Astrocyte of the cerebellum (primary cell): Measurements from ENCODE around the gene INPP5F.
"Not testable (repeated sequence)": the region's sequence is repeated elsewhere in the genome, so short reads cannot be mapped to it uniquely, and the experiment has no call there.

Experiments used
- DNase-seq: peaks from one replicate; pipeline ENCODE4 v3.0.0-alpha.2; 2011; ENCODE audit warnings: low read depth
- H3K4me3 ChIP-seq: 2 replicates; pipeline ENCODE4 v1.5.1; 2011; ENCODE audit warnings: mild to moderate bottlenecking, low read depth, low read length, moderate library complexity
- CTCF ChIP-seq: IDR thresholded peaks from 2 replicates; pipeline ENCODE4 v1.5.1; 2012; ENCODE audit warnings: low read length, low read depth, moderate library complexity, mild to moderate bottlenecking; ENCODE audit errors: missing control alignments
- in situ Hi-C: cut with HindIII; loops from 2 replicates; pipeline ENCODE4 v1.10.0; 2017; ENCODE audit warnings: low sequenced_read_pairs

The INPP5F gene

GRCh38 chr10:119781498-119781897, 55.6 kb downstream of the INPP5F start:
- DNase-seq, result no peak

GRCh38 chr10:119782981-119783664, 57.3 kb downstream of the INPP5F start:
- in situ Hi-C loops, result no loop called here
- no peak for TF ChIP-seq CTCF
- no peak overlapping the region for H3K4me3 ChIP-seq
- DNase-seq, result no peak

More at GRCh38 chr10:119781498-119781897, 55.6 kb downstream of the INPP5F start:
- no peak overlapping the region for H3K4me3 ChIP-seq
- in situ Hi-C loops, result no loop called here
- no peak for TF ChIP-seq CTCF

GRCh38 chr10:119783665-119784027, 57.8 kb downstream of the INPP5F start:
- no peak for DNase-seq
- TF ChIP-seq CTCF, result no peak
- in situ Hi-C loops, result no loop called here
- no peak overlapping the region for H3K4me3 ChIP-seq

- in situ Hi-C loops, result no loop called here
- DNase-seq, result no peak
- H3K4me3 ChIP-seq, result no peak overlapping the region
- no peak for TF ChIP-seq CTCF
Measured at GRCh38 chr10:119784340-119785067, 58.7 kb downstream of the INPP5F start.

GRCh38 chr10:119786117-119786769, 60.4 kb downstream of the INPP5F start:
- in situ Hi-C loops, result no loop called here
- TF ChIP-seq CTCF, result no peak
- peak; percentile 84 for DNase-seq
- no peak overlapping the region for H3K4me3 ChIP-seq

- DNase-seq, H3K4me3 ChIP-seq, in situ Hi-C loops: not testable (repeated sequence)
Measured at GRCh38 chr10:119795101-119795500, 69.3 kb downstream of the INPP5F start.

GRCh38 chr10:119796039-119796438, 70.2 kb downstream of the INPP5F start:
- no peak overlapping the region for H3K4me3 ChIP-seq
- no peak for DNase-seq
- in situ Hi-C loops, result no loop called here
- TF ChIP-seq CTCF, result no peak
